CD4-positive, alpha-beta T cell treated with Interleukin-17A for 4 hours (primary cell): ENCODE results near the gene SFT2D1.
"Not testable (repeated sequence)": the region's sequence is repeated elsewhere in the genome, so short reads cannot be mapped to it uniquely, and the experiment has no call there.

Experiments used
- DNase-seq: peaks from one replicate; pipeline ENCODE4 v3.0.0-alpha.2; 2020; ENCODE audit warnings: mixed read lengths

SFT2D1 gene

DNA sequence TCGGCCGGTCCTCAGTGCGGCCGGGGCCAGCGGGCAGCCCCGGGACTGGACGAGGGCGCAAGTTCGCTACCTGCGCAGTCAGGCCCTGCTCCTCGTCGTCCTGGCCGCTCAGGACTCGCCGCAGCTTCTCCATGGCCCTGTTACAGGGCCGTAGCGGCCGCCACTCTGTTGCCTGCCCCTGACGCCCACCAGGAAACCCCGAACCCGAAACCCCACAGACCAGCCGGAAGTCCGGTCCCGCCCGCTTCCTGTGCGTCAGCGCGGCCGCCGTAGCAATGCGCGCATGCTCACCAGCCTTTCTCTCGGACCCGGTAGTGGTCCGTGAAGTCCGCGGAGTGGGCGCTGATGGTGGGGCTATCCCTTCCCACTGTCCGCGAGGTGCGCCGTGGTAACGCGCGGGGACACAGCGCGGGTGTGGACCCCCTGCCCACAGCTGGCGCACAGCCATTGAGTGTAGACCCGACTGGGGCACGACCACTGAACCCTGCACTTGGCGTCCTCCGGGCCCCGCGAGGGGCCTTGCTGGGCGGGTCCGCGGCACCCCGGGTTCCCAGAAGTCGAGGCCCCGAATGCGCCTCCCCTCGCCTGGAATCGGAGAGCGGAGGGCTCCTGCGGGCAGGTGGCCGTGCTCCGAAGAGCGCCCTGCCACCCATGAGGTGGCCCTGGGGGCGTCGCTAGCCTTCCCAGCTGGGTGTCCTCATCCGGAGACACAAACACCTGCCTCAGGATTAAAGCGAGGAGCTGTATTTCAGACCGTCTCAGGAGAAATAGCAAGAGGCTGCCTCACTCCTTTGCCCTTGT, at the start of gene SFT2D1:
TSS of gene SFT2D1 (minus strand) at position 197 of the 801 bp plus-strand sequence. CDS start at position 133, 64 bp downstream.
- DNase-seq = peak; percentile 78

DNA sequence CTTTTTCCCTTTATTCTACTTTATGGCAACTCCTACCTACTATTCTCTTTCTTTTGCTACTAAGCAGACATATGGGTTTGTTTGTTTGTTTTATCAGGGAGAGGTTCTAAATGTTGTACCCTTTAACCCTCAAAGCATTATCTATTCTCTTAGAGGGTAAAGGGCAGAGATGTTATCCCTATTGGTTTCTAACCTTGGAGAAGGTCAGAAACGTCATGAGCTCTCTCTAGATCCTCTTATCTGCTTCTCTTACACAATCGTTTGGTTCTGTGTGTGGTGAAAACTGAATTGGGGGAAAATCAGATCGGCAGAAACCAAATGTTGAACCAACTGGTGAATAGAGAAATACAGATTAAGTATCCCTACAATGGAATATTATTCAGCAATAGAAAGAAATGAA, 46.8 kb upstream of the SFT2D1 start:
- no peak for DNase-seq

DNA sequence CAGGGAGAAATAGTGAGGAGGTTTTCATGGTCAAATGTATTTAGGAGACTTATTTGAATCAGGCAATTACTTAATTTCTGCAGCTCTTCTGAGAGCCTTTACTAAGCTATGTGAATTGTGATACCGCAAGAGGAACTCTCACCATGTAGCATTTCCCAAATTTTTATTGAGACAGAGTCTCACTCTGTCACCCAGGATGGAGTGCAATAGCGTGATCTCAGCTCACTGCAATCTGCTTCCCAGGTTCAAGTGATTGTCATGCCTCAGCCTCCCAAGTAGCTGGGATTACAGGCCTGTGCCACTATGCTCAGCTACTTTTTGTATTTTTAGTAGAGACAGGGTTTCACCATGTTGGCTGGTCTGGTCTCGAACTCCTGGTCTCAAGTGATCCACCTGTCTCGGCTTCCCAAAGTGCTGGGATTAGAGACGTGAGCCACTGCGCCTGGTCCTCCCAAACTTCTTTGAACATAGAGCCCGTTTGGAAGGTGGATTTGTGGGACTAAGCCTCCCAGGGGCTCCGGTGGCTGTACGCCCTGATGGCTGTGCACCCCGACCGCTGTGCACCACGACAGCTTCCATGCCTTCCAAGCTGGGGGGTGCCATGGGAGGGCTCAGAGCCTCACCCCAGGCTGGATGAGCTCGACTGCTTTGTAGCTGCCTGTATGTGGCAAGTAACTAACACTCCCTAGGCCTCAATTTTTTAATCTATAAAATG, 46.1 kb upstream of the SFT2D1 start:
- no peak for DNase-seq

DNA sequence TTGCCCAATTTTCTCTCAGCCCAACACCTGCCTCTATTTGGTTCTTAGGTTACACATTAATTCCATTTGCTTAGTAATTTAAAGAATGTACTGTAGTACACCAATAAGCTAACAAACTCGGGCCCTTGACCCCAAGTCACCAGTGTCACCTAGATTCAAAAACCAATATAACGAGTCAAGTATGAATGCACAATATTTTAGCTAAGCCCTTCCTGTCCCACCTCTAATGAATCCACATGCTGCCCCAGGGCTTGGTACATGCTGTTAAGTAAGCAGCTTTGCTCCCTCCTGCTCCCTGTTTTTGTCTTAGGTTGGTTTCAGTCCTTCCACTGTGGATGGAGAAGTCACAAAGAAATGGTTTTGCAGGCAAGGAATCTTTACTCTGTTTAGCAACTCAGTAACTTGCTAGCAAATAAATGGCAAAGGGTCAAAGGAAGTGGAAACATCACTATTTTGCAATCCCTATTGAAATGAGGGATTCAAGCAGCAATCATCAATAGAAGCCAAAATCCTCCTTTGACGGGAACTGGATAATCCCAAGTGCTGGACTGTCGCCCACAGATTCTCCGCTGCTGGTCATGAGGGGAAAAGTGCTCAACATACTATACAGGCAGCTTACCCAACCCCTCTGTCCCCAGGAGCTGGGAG, 45.4 kb upstream of the SFT2D1 start:
- DNase-seq = no peak

DNA sequence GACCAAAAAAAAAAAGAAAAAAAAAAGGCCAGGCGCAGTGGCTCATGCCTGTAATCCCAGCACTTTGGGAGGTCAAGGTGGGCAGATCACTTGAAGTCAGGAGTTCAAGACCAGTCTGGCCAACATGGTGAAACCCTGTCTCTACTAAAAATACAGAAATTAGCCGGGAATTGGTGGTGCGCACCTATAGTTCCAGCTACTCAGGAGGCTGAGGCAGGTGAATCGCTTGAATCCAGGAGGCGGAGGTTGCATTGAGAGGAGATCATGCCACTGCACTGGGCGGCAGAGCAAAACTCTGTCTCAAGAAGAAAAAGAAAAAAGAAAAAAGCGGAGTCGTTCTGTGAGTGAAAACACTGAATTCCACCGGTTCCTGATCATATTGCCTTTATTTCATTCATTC, 44.8 kb upstream of the SFT2D1 start:
- not testable (repeated sequence) for DNase-seq

DNA sequence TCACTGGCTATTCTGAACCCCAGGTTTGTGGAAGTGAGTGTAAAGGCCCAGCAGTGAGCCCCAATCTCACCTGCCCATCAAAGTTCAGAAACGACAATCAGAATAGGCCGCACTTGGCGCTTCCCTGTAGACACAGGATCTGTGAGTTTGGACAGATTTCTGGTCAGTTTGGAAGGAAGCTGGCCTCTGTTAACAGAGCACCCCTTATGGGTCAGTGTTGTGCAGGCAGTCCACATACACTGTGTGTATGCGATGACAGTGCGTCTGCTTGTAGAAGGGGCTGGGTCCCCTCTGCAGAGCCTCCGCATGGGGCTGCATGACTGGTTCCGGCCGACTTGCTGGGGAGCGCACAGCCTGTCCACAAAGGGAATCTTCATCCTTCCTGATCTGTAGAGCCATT, 43.8 kb upstream of the SFT2D1 start:
- no peak for DNase-seq

DNA sequence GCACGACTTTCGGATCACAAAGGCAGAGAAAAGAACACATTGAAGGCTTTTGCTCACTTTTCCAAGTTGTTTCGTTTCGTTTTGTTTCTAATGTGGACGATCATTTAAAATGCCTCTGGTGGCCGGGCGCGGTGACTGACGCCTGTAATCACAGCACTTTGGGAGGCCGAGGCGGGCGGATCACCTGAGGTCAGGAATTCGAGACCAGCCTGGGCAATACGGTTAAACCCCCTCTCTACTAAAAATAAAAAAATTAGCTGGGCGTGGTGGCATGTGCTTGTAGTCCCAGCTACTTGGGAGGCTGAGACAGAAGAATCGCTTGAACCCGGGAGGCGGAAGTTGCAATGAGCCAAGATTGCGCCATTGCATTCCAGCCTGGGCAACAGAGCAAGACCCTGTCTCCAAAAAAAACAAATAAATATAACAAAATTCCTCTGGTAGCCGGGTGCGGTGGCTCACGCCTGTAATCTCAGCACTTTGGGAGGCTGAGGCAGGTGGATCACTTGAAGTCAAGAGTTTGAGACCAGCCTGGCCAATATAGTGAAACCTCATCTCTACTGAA, 41.5 kb upstream of the SFT2D1 start:
- peak; percentile 38 for DNase-seq

DNA sequence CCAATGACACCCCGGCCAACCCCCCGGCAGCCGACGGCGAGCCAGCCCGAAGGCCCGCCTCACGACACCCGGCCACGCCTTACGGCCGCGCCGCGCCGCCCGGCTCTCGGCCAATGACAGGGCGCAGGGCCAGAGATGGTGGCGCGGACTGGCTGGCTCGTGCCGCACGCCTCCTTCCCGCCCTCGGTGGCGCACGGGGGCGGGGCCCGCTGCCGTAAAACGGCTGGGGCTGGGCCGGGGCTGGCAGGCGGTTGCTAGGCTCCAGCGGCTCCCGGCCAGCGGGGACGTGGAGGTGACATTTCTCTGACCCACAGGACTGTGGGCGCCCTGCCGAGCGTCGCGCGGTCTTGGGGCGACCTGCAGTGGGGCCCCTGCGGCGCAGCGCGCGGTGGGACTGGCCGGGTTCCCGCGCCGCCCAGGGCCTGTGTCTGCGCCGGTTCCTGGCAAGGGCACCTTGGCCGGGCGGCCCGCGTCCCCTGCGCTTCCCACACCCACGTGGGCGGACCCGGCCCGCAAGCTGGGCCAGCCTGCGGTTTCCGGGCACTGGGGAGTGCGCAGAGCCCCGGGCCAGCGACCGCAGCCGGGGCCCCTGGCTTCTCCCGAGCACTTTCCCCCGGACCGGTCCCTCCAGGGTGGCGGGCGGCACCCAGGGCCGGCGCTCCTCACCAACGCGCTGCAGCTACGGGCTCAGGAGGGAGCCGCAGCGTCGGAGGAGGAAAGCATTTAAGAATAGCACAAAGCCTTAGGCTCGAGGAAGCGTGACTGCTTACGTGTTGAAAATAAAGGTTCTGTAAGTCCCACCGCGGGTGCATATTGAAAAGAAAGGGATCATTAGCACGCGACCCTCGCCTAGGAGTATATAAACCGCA, 40.8 kb upstream of the SFT2D1 start, which contains the start of gene MPC1:
TSS of gene MPC1 (minus strand) at position 8 of the 869 bp plus-strand sequence. CDS start 64 bp downstream, outside the sequence.
- DNase-seq = peak; percentile 94

DNA sequence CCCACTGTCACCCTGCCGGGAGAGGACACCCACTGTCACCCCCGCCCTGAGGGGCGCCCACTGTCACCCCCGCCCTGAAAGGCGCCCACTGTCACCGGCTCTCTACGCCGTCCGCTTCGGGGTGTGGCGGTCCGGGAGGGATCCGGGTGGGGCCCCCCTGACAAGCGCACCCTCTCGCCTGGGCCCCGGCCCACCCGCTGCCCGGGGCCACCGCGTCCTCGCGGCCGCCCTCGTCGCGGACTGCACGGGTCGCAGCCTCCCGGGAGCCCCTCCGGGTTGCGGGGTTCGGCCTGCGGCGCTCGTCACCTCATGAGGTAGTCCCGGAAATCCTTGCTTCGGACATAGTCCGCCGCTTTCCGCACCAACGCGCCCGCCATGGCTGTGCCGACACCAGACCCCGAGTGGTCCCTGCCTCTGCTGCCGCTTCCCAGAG, 40.2 kb upstream of the SFT2D1 start:
- DNase-seq = no peak

DNA sequence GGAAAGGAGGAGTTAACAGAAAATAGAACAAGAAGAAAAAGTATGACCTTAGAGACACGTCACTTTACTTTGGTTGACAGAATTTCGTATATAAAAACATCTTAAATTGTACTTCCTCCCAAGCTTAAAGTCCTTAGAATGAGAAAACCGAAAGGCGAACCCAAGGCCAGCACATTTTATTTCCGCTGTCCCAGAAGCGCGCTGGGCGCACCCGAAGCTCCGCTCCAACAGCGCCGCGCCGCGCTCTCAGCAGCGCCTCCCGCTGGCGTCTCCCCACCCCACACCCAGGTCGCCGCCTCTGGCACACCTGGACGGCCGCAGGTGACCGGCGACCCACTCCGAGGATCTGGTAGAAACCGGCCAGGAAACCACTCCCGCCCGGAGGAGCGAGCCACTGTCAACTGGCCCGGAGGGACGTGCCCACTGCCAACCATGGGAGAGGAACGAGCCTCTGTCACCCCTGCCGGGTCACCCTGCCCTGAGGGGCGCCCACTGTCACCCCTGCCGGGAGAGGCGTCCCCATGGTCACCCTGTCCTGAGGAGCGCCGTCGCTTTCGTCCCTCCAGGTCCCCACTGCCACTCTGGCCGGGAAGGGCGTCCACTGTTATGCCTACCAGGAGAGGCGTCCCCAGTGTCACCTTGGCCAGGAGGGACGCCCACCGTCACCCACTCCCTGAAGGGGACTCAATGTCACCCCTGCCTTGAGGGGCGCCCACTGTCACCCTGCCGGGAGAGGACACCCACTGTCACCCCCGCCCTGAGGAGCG, 39.6 kb upstream of the SFT2D1 start:
- peak; percentile 75 for DNase-seq

DNA sequence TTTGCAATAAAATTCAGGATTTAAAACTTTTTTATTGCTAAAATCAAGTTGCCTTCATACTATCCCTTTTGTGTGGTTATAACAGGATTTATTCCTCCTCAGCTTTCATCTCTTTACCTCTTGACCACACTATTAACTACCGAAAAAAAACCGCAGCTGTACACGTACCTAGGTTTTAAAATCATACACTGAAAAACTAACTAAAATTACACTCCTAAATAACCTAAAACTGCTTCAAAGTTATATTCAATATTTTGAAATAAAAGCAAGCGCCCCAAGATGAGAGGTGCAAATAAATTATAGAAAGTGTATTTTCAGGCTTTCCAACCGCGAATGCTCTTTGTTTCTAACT, 39.0 kb upstream of the SFT2D1 start:
- DNase-seq = no peak

DNA sequence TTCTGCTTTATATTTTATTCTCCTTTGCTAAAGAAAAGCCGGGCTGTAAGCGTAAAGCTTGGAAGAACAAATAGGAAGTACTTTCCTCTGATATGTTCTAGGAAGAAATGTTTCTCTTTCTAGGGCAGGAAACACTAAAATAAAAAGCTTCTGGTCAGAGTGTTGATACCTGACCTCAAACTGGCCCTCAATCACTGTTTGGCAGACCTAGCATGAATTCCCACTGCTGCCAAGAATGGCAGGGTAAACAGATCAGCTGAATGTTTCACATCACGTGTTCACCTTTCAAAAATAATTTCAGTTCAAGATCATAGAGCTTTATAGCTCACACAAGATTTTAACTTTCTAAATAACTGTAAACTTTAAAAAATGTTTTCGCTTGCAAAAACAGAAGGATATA, 37.5 kb upstream of the SFT2D1 start:
- DNase-seq = no peak

DNA sequence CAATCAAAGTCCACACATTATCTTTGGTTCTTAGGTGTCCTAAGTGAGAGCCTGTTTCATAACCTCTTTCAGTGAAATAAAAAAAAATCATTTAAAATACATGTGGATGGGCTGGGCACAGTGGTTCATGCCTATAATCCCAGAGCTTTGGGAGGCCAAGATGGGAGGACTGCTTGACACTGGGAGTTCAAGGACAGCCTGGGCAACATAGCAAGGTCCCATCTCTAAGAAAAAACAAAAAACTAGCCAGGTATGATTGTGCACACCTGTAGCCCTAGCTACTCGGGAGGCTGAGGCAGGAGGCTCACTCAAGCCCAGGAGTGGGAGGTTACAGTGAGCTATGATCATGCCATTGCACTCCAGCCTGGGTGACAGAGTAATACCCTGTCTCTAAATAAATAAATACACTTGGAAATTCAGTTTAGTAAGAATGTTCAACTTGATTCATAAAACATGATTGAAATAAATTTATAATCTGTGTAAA, 36.8 kb upstream of the SFT2D1 start:
- DNase-seq = no peak

DNA sequence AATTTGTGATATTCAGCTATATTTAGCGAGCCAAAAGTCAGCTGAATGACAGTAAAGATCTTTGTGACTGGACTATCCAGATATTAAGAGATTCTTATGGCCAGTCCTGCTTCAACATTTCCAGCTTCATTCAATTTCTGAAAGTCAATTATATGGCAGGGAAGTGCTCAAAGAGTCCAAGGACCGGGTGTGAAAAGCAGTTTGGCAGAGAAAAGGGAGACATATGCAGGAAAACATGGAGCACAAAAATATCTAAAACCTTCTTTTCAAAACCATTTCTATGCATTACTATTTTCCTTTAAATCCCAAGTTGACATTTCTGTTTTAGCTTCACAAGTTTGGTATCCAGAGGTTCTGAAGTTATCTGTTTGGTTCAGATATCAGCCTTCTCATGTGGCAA, 35.4 kb upstream of the SFT2D1 start:
- DNase-seq = no peak

DNA sequence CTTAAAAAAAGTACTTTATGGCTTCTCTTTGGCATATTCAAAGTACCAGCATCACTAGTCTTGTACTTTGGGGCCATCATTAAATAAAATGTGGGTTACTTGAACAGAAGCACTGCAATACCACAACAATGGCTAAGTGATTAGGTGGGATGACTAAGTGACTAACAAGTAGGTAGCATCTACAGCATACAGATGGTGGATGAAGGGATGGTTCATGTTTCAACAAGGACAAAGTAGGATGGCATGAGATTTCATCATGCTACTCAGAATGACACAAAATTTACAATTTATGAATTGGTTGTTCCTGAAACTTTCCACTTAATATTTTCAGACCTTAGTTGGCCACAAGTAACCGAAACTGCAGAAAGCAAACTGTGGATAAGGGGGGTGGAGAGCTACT, 32.7 kb upstream of the SFT2D1 start:
- DNase-seq = no peak

DNA sequence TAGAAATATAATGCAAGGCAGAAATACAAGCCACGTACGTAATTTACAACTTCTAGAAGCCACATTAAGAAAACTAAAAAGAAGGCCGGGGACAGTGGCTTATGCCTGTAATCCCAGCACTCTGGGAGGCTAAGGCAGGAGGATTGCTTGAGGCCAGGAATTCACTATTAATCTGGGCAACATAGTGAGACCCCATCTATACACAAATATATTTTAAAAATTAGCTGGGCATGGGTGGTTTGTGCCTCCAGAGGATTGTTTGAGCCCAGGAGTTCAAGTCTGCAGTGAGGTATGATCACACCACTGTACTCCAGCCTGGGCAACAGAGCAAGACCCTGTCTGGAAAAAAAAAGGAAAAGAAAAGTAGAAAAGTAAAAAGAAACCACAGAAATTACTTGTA, 28.1 kb upstream of the SFT2D1 start:
- no peak for DNase-seq

DNA sequence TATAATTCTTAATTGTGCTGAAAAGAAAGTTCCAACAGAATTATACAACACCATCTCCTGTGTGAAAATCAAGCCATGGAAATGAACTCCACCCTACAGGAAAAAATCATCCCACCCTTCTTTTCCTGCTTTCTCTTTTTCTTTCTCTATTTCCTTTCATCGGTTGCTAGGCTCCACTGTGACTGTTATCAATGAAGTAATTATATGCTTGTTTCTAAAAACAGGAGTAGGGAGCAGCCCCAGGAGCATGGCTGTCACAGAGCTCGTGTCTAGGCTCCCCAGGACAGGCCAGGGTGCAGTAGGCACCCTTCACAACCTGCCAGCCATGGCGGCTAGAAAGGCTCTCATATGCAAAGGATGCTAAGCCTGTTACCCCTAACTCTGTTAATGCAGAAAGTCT, 27.4 kb upstream of the SFT2D1 start:
- no peak for DNase-seq

DNA sequence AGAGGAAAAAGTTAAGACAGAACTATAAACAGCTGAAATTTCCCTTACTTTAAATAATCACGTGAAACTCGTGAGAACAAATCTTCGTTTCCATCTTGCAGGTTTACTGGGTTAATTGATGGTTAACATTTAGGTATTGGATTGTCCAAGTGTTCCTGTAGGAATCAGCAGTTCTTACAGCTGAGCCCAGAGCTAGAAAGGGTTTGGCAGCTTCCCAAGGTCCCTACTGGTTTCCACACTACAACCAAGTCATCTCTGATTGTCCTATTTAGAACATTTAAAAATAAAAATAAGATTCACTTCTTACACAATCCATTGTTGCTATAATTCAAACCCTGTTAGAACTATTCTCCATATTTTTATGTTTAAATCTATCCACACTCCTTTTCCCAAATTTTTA, 24.6 kb upstream of the SFT2D1 start:
- DNase-seq = no peak

DNA sequence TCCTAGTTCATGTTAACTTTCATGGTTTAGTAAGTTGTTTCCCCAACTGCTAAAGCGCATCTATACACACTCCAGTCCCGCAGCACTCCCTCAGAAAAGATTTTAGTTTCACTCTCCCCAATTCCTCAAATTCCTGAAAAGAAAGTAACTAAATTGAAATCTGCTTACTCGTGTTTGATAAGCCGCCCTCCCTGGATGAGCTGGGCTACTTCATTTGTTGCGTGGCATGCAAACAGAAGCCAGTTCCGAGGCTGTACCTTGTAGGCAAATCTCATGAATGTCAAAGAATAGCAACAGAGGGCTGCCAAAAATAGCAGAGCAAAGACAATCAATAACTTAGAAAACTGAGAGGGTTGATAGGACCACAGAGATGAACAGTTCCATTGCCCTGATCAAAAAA, 23.5 kb upstream of the SFT2D1 start:
- no peak for DNase-seq

DNA sequence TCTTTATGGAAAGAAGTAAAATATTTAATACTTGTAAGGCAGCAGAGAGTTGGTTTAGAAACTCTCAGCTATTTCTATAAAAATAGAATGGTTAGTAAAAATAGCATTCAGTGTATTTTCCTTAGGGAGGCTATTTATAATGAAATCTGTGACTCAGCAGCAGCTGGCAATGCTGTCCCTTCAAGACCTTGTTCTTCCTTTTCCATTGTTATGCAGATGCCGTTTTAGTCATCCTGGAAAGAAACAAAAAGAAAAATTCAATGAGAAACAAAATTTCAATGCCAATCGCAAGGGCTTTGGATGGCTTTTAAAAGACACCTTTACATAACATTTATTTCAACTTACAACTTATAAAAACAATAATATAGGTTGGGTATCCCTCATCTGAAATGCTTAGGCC, 22.9 kb upstream of the SFT2D1 start:
- no peak for DNase-seq

DNA sequence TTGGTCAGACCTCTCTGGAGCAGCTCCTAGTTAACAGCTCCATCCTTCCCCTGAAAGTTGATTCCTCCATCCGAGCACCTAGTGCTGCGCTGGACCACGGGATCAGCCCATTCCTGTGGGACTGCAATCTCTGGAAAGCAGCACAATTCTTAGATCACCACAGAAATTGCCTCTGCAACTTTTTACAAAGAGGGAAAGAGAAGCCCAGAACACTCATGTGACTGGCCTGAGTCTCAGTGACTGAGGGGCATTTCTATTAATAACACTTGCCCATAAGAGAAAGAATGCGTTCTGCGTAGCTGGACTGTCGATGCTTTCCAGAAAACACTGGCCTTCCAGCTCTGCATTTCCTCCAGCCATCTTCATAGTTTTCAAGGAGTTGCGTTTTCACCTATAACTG, 22.1 kb upstream of the SFT2D1 start:
- no peak for DNase-seq

DNA sequence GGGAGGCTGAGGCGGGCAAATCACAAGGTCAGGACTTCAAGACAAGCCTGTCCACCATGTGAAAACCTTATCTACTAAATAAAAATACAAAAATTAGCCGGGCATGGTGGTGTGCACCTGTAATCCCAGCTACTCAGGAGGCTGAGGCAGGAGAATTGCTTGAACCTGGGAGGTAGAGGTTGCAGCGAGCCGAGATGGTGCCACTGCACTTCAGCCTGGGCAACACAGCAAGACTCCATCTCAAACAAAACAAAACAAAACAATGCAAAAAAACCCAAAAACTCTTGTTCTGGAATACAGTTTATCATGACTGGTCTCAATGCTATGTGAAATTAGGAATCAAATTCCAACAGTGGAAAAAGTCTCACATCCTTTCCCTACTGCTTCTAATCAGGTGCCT, 20.1 kb upstream of the SFT2D1 start:
- not testable (repeated sequence) for DNase-seq
